GM21737 (cell line): ENCODE data around the gene DHRS9.

Experiments
- ATAC-seq: cut with Tn5 transposase; IDR thresholded peaks from one replicate; pipeline ENCODE4 v1.9.1; 2021; ENCODE audit warnings: mild to moderate bottlenecking, moderate library complexity; ENCODE audit not compliant: unreplicated experiment

The DHRS9 gene

GRCh38 chr2:169093535-169093934, 24.2 kb downstream of the DHRS9 start:
- no peak for ATAC-seq

- ATAC-seq = no peak
Measured at GRCh38 chr2:169094676-169095075, 25.3 kb downstream of the DHRS9 start.

GRCh38 chr2:169095621-169096105, 26.3 kb downstream of the DHRS9 start:
- no peak for ATAC-seq

DNA sequence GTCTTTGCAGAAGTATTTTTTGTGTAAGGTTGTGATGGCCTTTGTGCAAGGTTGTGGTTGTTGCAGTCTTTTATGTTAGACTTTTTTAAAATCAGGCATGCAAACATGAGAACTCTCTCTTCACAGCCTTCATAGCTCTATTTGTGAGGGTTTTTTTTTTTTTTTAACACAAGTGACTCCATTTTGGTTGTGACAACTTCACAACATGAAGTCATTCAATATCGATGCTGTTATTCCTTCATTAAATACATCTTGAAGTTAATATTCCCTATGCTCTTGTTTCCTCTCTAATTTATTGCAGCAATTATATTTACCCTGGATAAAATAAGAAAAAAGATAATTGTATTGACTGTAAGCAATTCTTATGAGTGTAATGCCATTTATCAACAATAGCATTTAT, 35.5 kb downstream of the DHRS9 start:
- no peak for ATAC-seq

DNA sequence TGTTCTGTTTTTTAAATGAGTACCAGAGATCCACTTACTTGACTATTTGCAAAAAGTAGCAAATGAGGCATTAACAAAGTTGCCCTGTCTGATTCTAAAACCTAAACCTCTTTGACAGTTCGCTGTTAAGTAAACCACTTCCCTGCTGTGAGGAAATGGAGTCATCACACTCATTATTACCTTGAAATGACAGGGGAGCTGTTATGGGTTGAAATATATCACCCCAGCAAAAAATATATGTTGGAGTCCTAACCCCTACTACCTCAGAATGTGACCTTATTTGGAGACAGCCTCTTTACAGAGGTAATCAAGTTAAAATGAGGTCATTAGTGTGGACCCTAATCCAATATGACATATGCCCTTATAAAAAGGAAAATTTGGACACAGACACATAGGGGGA, 36.1 kb downstream of the DHRS9 start:
- no peak for ATAC-seq

GRCh38 chr2:169106134-169106533, 36.8 kb downstream of the DHRS9 start:
- ATAC-seq = no peak

- no peak for ATAC-seq
Measured at GRCh38 chr2:169106563-169107545, 37.5 kb downstream of the DHRS9 start.

DNA sequence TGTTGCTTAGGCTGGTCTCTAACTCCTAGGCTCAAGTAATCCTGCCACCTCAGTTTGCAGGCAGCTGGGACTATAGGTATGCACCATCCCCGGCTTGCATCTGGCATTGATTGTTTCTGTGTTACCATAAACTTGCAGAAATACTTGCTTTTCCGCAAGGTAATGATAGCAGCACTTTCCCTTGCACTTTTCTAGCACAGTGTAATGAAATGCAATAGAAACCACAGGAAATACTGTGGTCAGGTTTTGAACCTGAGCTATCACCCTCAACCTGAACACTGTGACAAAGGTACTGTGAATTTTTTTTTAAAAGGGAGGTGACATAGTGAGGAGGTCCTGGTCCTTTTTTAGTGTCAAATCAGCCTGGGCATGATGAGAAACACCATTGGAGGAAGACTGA, 38.3 kb downstream of the DHRS9 start:
- ATAC-seq = peak; percentile 70

- no peak for ATAC-seq
Measured at GRCh38 chr2:169108099-169108884, 38.9 kb downstream of the DHRS9 start.

- peak; percentile 68 for ATAC-seq
Measured at GRCh38 chr2:169109502-169110409, 40.4 kb downstream of the DHRS9 start.

- no peak for ATAC-seq
Measured at GRCh38 chr2:169110419-169110818, 41.1 kb downstream of the DHRS9 start.

- no peak for ATAC-seq
Measured at GRCh38 chr2:169110916-169111315, 41.6 kb downstream of the DHRS9 start.

DNA sequence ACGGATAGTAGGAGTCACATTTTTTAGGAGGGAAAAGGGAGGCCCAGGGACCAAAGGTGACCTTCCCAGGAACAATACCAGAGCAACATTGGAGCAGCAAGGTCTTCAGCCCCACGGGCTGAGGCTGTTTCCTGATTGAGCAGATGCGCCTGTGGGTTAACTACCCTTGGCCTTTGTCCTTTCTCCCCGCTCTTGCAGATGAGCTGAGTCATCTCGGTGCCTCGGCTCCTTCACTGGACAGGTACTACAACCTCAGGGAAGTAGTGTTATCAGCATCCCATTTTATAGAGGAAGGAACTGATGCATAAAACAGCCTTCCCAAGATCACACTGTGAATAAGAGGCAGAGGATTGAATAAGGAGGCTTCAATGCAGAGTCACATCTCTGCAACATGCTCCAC, 43.5 kb downstream of the DHRS9 start:
- no peak for ATAC-seq

DNA sequence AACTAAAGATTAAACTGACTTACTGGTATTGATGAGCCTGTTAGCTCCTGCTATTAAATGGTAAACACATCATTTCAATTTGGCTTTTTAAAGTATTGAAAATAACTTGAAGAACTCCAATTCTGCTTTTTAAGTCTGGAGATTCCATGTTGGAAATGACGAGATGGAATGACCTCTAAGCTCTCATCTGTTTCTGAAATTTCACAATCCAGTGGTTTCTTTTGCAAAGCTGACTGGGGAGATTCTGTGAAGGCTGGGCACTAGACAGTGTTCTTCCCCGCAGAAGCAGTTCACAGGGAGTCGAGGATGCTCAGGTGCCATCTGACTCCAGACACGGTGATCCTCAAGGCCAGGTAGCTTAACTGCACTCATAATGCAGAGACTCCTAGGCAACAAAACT, 44.7 kb downstream of the DHRS9 start:
- ATAC-seq = no peak

DNA sequence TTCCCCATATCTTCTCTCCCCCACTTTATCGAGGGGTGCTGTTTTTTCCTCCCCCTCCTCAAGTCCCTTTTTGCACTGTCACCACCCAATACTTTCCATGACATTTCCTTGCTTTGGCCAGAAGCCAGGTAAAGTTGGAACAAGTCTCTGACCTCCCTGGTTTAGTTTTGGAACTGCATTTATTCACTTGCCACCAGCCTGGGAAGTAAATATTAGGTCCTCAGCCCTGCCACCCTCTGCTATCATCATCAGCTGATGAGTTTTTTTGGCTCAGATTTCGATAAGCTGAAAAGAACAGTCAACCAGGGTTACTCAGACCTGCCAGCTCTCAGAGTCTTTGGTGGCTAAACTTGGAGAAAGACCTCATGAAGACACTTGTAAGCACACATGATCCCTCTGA, 47.0 kb downstream of the DHRS9 start:
- no peak for ATAC-seq

DNA sequence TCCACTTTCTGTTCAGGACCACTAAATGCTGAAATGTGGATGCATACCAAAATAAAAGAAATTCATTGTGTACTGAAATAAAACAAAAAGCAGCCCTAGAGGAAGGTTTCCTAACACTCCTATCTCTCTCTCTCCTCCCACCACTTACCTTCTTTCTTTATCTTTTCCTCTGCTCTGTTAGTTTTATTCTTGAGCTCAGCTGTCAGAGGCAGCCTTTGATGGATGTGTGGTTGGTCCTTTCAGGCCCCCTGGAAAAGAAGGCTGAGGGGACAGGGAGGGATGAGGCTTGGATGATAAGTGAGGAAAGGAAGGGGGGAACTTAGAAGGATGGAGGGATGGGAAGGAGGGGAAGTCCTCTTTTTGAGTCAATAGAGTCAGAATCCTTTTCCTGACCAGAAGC, 47.6 kb downstream of the DHRS9 start:
- ATAC-seq = no peak

DNA sequence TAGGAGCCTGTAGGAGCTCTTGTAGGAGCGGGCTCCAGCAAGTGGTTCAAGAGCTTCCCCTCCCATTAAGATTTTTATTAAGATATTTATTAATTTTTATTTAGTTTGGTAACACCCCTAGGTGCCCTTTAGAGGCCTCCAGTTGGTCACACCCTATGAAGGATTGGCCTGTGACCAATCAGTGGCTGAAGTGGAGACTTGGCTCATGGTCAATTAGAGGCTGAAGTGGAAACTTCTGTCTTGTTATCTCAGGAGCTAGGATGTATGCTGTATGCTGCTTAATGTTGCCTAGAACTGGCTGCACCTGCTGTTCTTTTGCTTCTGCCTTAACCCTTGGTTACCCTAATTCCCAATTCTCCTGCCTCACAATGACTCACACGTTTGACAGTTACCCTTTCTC, 48.7 kb downstream of the DHRS9 start:
- ATAC-seq = no peak

GRCh38 chr2:169119123-169119760, 49.9 kb downstream of the DHRS9 start:
- no peak for ATAC-seq

GRCh38 chr2:169119851-169120250, 50.5 kb downstream of the DHRS9 start:
- ATAC-seq = no peak

DNA sequence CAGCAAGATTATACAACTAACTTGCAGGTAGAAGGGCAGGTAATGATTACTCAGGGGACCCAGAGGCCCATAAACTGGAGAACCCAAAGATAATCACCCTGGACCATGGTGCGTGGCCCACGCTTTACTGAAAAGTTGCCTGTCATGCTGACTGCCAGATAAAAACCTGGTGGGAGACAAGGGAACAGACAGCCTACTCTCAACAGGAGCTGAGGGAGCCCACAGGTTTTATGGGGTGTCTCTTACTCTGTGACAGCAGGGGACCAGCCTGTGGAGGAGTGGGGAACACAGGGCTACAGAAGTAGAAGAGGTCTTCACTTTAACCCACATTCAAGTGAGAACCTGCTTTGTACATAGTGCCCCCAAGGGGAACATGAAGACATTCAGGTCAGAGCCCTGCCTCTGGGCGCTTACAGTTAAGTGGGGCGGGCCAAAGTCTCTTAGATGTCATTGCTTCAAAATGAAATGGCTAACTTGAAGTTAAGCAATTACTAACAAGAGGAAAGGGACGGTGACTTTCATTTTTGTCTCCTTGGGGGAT, 60.4 kb downstream of the DHRS9 start:
- no peak for ATAC-seq
